ENCODE results near the gene EPHB1.

EPHB1 gene

GRCh38 chr3:134791992-134792391 lies 3.1 kb upstream of the EPHB1 start:
- no peak for ATAC-seq
- TF ChIP-seq ZFP30 (CRISPR knock-in tag; IDR thresholded peaks at IDR 0.05): no peak

GRCh38 chr3:134792700-134793099 lies 2.4 kb upstream of the EPHB1 start:
- no peak for ATAC-seq
- TF ChIP-seq GLIS3 (CRISPR knock-in tag; IDR thresholded peaks at IDR 0.05) (no peak), CREB5 (CRISPR knock-in tag; IDR thresholded peaks at IDR 0.05; ENCODE audit: low read depth) (no peak), ZNF70 (CRISPR knock-in tag; IDR thresholded peaks at IDR 0.05) (no peak), RARB (CRISPR knock-in tag; IDR thresholded peaks at IDR 0.05) (no peak), TCF4 (CRISPR knock-in tag; IDR thresholded peaks at IDR 0.05; ENCODE audit: borderline replicate concordance) (no peak)

GRCh38 chr3:134793562-134793961 lies 1.5 kb upstream of the EPHB1 start:
- no peak for TF ChIP-seq CSRNP3 (CRISPR knock-in tag; IDR thresholded peaks at IDR 0.05)
- no peak for TF ChIP-seq ARNTL (CRISPR knock-in tag; IDR thresholded peaks at IDR 0.05; ENCODE audit: borderline replicate concordance, low read depth)
- no peak for TF ChIP-seq ISL1 (CRISPR knock-in tag; IDR thresholded peaks at IDR 0.05)
- TF ChIP-seq ZNF8 (CRISPR knock-in tag; IDR thresholded peaks at IDR 0.05): no peak
- no peak for TF ChIP-seq ZFP3 (CRISPR knock-in tag; IDR thresholded peaks at IDR 0.05)
- TF ChIP-seq ZNF70 (CRISPR knock-in tag; IDR thresholded peaks at IDR 0.05): no peak
- TF ChIP-seq OSR1 (CRISPR knock-in tag; IDR thresholded peaks at IDR 0.05): no peak
- TF ChIP-seq TCF4 (CRISPR knock-in tag; IDR thresholded peaks at IDR 0.05; ENCODE audit: borderline replicate concordance): no peak
- TF ChIP-seq ZFP30 (CRISPR knock-in tag; IDR thresholded peaks at IDR 0.05): no peak
- no peak for TF ChIP-seq ZNF565 (CRISPR knock-in tag; conservative IDR thresholded peaks at IDR 0.05; ENCODE audit: low read depth)
- TF ChIP-seq SNAI2 (CRISPR knock-in tag; IDR thresholded peaks at IDR 0.05): no peak
- TF ChIP-seq ESRRG (CRISPR knock-in tag; IDR thresholded peaks at IDR 0.05): no peak
- TF ChIP-seq RARB (CRISPR knock-in tag; IDR thresholded peaks at IDR 0.05): no peak
- TF ChIP-seq TOX (CRISPR knock-in tag; IDR thresholded peaks at IDR 0.05; ENCODE audit: borderline replicate concordance): no peak
- TF ChIP-seq GLIS3 (CRISPR knock-in tag; IDR thresholded peaks at IDR 0.05): no peak
- ATAC-seq: no peak

GRCh38 chr3:134794323-134794722 lies 737 bp upstream of the EPHB1 start:
- no peak for ATAC-seq
- no peak for TF ChIP-seq ZC3H10 (CRISPR knock-in tag; IDR thresholded peaks at IDR 0.05)
- TF ChIP-seq ZNF565 (CRISPR knock-in tag; conservative IDR thresholded peaks at IDR 0.05; ENCODE audit: low read depth): no peak
- no peak for TF ChIP-seq OSR1 (CRISPR knock-in tag; IDR thresholded peaks at IDR 0.05)
- no peak for TF ChIP-seq CSRNP3 (CRISPR knock-in tag; IDR thresholded peaks at IDR 0.05)
- no peak for TF ChIP-seq ZFP30 (CRISPR knock-in tag; IDR thresholded peaks at IDR 0.05)
- TF ChIP-seq ZNF70 (CRISPR knock-in tag; IDR thresholded peaks at IDR 0.05): no peak
- TF ChIP-seq TSHZ2 (CRISPR knock-in tag; IDR thresholded peaks at IDR 0.05): no peak
- no peak for TF ChIP-seq PATZ1 (CRISPR knock-in tag; IDR thresholded peaks at IDR 0.05; ENCODE audit: borderline replicate concordance)
- no peak for TF ChIP-seq RARB (CRISPR knock-in tag; IDR thresholded peaks at IDR 0.05)
- no peak for TF ChIP-seq CSDC2 (CRISPR knock-in tag; IDR thresholded peaks at IDR 0.05)
- TF ChIP-seq PPARA (CRISPR knock-in tag; IDR thresholded peaks at IDR 0.05; ENCODE audit: borderline replicate concordance): no peak
- TF ChIP-seq TCF4 (CRISPR knock-in tag; IDR thresholded peaks at IDR 0.05; ENCODE audit: borderline replicate concordance): no peak
- TF ChIP-seq ESRRG (CRISPR knock-in tag; IDR thresholded peaks at IDR 0.05): no peak
- TF ChIP-seq GLIS3 (CRISPR knock-in tag; IDR thresholded peaks at IDR 0.05): no peak
- TF ChIP-seq CREB5 (CRISPR knock-in tag; IDR thresholded peaks at IDR 0.05; ENCODE audit: low read depth): no peak

All from SK-N-SH treated with all-trans-retinoic acid at 6 μM for 48 hours (cell line).